HG03066 (cell line): ENCODE measurements around the gene ZDHHC1.
"Not testable (repeated sequence)": the region's sequence is repeated elsewhere in the genome, so short reads cannot be mapped to it uniquely, and the experiment has no call there.

Experiments used
- ATAC-seq: cut with Tn5 transposase; IDR thresholded peaks from one replicate; pipeline ENCODE4 v1.9.1; 2021; ENCODE audit warnings: low read depth; ENCODE audit not compliant: unreplicated experiment

The ZDHHC1 gene

GRCh38 chr16:67378642-67379041, 37.6 kb downstream of the ZDHHC1 start:
- ATAC-seq: no peak

- not testable (repeated sequence) for ATAC-seq
Observed at GRCh38 chr16:67376012-67376411, 40.3 kb downstream of the ZDHHC1 start.

GRCh38 chr16:67372664-67373063, 43.6 kb downstream of the ZDHHC1 start:
- ATAC-seq: no peak

- no peak for ATAC-seq
Observed at GRCh38 chr16:67370661-67371060, 45.6 kb downstream of the ZDHHC1 start.

GRCh38 chr16:67364600-67365235, 51.6 kb downstream of the ZDHHC1 start:
- ATAC-seq: no peak

- no peak for ATAC-seq
Observed at GRCh38 chr16:67361038-67361437, 55.2 kb downstream of the ZDHHC1 start.

GRCh38 chr16:67359540-67360269, 56.6 kb downstream of the ZDHHC1 start:
- not testable (repeated sequence) for ATAC-seq

- no peak for ATAC-seq
Observed at GRCh38 chr16:67357561-67357960, 58.7 kb downstream of the ZDHHC1 start.

- ATAC-seq: no peak
Observed at GRCh38 chr16:67356396-67356795, 59.9 kb downstream of the ZDHHC1 start.

- not testable (repeated sequence) for ATAC-seq
Observed at GRCh38 chr16:67352463-67352862, 63.8 kb downstream of the ZDHHC1 start.

- ATAC-seq: no peak
Observed at GRCh38 chr16:67350324-67350723, 66.0 kb downstream of the ZDHHC1 start.

GRCh38 chr16:67349172-67349571, 67.1 kb downstream of the ZDHHC1 start:
- no peak for ATAC-seq

GRCh38 chr16:67346341-67346740, 69.9 kb downstream of the ZDHHC1 start:
- no peak for ATAC-seq

GRCh38 chr16:67345401-67345800, 70.9 kb downstream of the ZDHHC1 start:
- ATAC-seq: no peak
